Peyer's patch (tissue), 4 donors: ENCODE data around the gene PLA2G4A.

Experiments used
- POLR2A ChIP-seq, 2 donors: fragments of 450-650 bp; IDR thresholded peaks; one replicate each; pipeline ENCODE4 v1.5.1; 2017; ENCODE audit warnings: antibody characterized with exemption in 2 of 2, mild to moderate bottlenecking in 2 of 2, moderate library complexity in 2 of 2
- TF ChIP-seq, protein P1 (sequence below), 6 experiments: fragments of 450-650 bp in 4 of 6; fragments of 200-600 bp in 2 of 6; sonication (generic) in 1 of 6; IDR thresholded peaks; one replicate each; pipeline ENCODE4 v1.5.1; 2017 to 2019; ENCODE audit warnings: antibody characterized with exemption in 6 of 6, mild to moderate bottlenecking in 3 of 6, moderate library complexity in 1 of 6

DNA sequence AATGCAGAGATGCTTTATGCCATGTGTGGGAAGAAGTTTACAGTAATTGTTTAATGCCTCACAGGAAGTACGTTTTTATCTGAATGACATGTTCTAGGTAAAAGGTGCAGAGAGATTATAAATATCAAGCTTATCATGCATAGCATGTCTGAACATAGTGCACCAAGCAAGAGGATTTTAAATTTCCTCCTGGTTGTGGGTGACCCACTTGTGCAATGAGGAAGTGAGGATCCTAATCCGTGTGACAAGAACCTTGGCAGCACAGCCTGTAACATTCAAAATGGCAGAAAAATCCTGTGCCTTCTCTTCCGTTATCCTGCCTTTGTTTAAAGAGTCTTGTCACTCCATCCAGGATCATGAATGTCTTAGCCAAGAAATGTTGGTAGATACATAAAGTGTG is 75.6 kb downstream of the PLA2G4A start:
- TF ChIP-seq, protein P1, sequence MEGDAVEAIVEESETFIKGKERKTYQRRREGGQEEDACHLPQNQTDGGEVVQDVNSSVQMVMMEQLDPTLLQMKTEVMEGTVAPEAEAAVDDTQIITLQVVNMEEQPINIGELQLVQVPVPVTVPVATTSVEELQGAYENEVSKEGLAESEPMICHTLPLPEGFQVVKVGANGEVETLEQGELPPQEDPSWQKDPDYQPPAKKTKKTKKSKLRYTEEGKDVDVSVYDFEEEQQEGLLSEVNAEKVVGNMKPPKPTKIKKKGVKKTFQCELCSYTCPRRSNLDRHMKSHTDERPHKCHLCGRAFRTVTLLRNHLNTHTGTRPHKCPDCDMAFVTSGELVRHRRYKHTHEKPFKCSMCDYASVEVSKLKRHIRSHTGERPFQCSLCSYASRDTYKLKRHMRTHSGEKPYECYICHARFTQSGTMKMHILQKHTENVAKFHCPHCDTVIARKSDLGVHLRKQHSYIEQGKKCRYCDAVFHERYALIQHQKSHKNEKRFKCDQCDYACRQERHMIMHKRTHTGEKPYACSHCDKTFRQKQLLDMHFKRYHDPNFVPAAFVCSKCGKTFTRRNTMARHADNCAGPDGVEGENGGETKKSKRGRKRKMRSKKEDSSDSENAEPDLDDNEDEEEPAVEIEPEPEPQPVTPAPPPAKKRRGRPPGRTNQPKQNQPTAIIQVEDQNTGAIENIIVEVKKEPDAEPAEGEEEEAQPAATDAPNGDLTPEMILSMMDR (IDR thresholded peaks at IDR 0.05), result no peak
- no peak for TF ChIP-seq POLR2A (IDR thresholded peaks at IDR 0.05)
